Measurements from ENCODE around the gene KCNAB1.

The KCNAB1 gene

DNA sequence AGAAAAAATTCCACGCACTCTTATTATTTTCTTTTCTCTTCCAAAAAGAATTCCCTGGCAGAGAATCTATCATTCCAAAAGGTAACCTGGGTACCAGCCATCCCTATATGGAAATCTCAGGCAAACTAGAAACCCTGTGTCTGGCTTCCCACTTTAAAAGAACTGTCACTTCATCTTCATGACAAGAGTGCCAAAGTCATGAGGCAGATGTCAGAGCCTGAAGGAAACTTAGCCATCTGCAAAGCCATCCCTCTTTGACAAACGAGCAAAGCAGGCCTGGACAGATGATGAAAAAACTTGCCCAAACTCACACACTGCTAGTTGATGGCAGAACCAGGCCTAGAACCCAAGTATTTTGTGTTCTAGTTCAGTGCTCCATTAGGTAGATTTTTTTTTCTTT, 418.7 kb downstream of the KCNAB1 start:
- no peak for TF ChIP-seq CTCF (IDR thresholded peaks at IDR 0.05; ENCODE audit: control extremely low read depth, extremely low read depth, low read depth, missing control alignments)
- POLR2A ChIA-PET, result no interaction called here
- CTCF ChIA-PET, result interaction anchor here (0.9 to 2.0 kb wide), 2 partner anchors 29 to 598 kb away, joined by 3 to 6 read pairs; no protein-coding TSS in a partner anchor
- no peak for DNase-seq (ENCODE audit: extremely low spot score)

- DNase-seq (ENCODE audit: extremely low spot score), result no peak
- TF ChIP-seq CTCF (IDR thresholded peaks at IDR 0.05; ENCODE audit: control extremely low read depth, extremely low read depth, low read depth, missing control alignments), result no peak
- CTCF ChIA-PET, result interaction anchor here (1.1 to 4.8 kb wide), 2 partner anchors 15 to 30 kb away, joined by 3 to 29 read pairs; partner anchors contain the start of gene SSR3
- POLR2A ChIA-PET, result no interaction called here
These were observed 419.4 kb downstream of the KCNAB1 start for GRCh38 chr3:156539802-156540201.

DNA sequence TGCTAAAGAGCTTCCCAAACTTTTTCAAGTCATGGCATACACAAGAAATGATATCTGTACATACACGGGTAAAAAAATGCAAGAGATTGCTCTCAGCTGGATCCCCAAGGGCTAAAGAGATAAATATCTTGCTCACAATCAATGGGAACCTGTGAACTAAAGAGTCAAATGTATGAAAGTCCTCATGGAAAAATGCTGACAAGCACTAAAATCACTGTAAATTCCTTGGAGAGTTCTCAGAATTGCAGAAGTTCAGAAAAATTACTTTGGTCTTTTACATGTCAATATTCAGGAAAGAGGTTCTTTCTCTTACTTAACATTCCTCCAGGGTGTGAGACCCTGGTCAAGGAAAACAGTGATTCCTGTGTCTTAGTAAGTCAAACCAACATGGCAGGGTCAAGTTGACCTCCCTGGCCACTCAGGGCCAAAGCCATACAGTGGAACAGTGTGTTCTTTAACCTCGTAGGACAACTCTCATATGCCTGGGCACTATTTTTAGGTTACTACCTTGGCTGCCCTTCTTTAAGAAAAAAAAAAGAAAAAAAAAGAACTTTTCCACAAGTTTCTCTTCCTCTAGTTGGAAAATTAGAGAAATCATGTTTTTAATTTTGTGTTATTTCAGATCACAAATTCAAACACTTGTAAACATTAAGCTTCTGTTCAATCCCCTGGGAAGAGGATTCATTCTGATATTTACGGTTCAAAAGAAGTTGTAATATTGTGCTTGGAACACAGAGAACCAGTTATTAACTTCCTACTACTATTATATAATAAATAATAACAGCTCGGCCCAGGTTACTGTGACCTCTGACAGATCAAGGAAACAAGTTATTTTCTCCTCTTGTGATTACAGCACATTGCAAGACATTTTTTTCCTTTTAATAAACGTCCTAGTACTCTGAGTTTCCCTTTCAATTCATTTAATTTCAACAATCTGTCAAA, 422.0 kb downstream of the KCNAB1 start:
- no peak for DNase-seq (ENCODE audit: extremely low spot score)
- ChIA-PET POLR2A (no interaction called here), CTCF (interaction anchor here (0.8 to 4.8 kb wide), 14 partner anchors 7 to 591 kb away, joined by 3 to 29 read pairs (median 4); partner anchors contain the start of genes SSR3 and TIPARP)
- no peak for TF ChIP-seq CTCF (IDR thresholded peaks at IDR 0.05; ENCODE audit: control extremely low read depth, extremely low read depth, low read depth, missing control alignments)

GRCh38 chr3:156543043-156543555, 422.7 kb downstream of the KCNAB1 start:
- TF ChIP-seq CTCF (IDR thresholded peaks at IDR 0.05; ENCODE audit: control extremely low read depth, extremely low read depth, low read depth, missing control alignments), result no peak
- CTCF ChIA-PET, result interaction anchor here (0.8 to 4.8 kb wide), 12 partner anchors 12 to 594 kb away, joined by 3 to 29 read pairs (median 5); partner anchors contain the start of genes SSR3 and TIPARP
- POLR2A ChIA-PET, result no interaction called here

DNA sequence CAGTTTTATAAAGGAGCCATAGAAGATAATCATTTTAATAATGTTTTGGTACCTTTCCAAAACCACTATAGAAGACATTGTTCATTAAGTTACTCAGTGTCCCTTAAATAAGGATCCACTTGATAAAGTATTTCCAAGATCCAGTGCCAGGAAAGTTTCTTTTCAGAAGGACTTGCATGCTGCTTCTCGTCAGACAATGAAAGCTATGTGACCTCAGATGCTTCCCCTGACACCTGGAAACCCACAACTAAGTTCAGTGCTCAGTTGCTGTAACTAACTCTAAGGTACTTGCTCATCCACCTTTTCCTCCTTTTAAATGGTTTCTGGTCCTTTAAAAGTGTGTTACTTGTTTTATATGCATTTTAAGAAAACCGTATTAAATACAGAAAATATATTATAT, 427.3 kb downstream of the KCNAB1 start:
- TF ChIP-seq CTCF (IDR thresholded peaks at IDR 0.05; ENCODE audit: control extremely low read depth, extremely low read depth, low read depth, missing control alignments), result no peak
- DNase-seq (ENCODE audit: extremely low spot score), result no peak
- ChIA-PET POLR2A (interaction anchor here (1.2 kb wide), 1 partner anchor 96 kb away, joined by 3 read pairs; no protein-coding TSS in a partner anchor), CTCF (interaction anchor here (1.0 to 1.5 kb wide), 4 partner anchors 14 to 590 kb away, joined by 3 read pairs; no protein-coding TSS in a partner anchor)

More at GRCh38 chr3:156543043-156543555, 422.7 kb downstream of the KCNAB1 start:
- DNase-seq (ENCODE audit: extremely low spot score), result no peak

DNA sequence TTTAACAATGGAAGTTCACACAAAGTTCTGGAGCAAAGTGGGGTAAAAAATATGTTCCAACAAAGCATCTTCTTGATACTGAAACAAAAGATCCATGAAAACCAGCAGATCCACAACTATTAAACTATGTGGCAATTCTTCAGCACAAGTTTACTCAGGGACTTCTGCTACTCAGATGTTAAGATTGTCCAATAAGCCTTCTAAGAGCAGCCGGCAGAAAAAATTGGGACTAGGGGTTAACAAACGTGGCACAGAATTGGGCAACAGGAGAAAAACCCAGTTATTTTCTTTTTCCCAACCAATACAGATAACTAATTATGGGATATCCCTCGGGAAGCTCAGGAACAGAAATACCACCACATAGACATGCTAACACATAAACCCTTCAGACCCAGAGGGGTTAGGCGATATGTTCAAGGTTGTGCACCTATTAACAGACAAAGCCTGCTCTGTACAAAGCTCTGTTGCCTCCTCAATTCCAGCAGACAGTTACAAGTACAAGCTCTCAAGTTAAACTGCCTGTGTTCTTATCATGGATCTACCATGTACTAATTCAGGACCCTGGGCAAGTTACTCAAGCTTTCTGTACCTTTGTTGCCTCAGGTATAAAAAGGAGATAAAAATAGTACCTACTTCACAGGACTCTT, 427.8 kb downstream of the KCNAB1 start:
- CTCF ChIA-PET, result interaction anchor here (0.8 to 1.5 kb wide), 8 partner anchors 13 to 589 kb away, joined by 3 to 4 read pairs (median 3); no protein-coding TSS in a partner anchor
- TF ChIP-seq CTCF (IDR thresholded peaks at IDR 0.05; ENCODE audit: control extremely low read depth, extremely low read depth, low read depth, missing control alignments), result no peak
- DNase-seq (ENCODE audit: extremely low spot score), result no peak
- POLR2A ChIA-PET, result no interaction called here

Data from GM10248 (cell line).